GM19397 (cell line): ENCODE results near the gene TARBP1.
A peak's percentile ranks its signal among the peaks of the same experiment; 100 is the strongest.

Source experiments
- ATAC-seq: cut with Tn5 transposase; IDR thresholded peaks from one replicate; pipeline ENCODE4 v1.9.1; 2021; ENCODE audit warnings: mild to moderate bottlenecking, moderate library complexity; ENCODE audit not compliant: unreplicated experiment

TARBP1 gene

GRCh38 chr1:234484991-234485739 lies 6.2 kb upstream of the TARBP1 start:
- ATAC-seq = no peak

GRCh38 chr1:234484218-234484617 lies 5.2 kb upstream of the TARBP1 start:
- no peak for ATAC-seq

GRCh38 chr1:234481771-234482170 lies 2.8 kb upstream of the TARBP1 start:
- ATAC-seq = no peak

- ATAC-seq = no peak
These were observed 887 bp upstream of the TARBP1 start for GRCh38 chr1:234479866-234480265.

- no peak for ATAC-seq
These were observed 256 bp upstream of the TARBP1 start for GRCh38 chr1:234479310-234479559.

- ATAC-seq = peak; percentile 59
These were observed 863 bp downstream of the TARBP1 start for GRCh38 chr1:234478152-234478480.

- no peak for ATAC-seq
These were observed 1.4 kb downstream of the TARBP1 start for GRCh38 chr1:234477386-234478151.

- no peak for ATAC-seq
These were observed 2.8 kb downstream of the TARBP1 start for GRCh38 chr1:234476172-234476571.

GRCh38 chr1:234475167-234475793 lies 3.7 kb downstream of the TARBP1 start:
- no peak for ATAC-seq

GRCh38 chr1:234474375-234474774 lies 4.6 kb downstream of the TARBP1 start:
- ATAC-seq = no peak

- ATAC-seq = no peak
These were observed 5.9 kb downstream of the TARBP1 start for GRCh38 chr1:234473118-234473517.

GRCh38 chr1:234469376-234469775 lies 9.6 kb downstream of the TARBP1 start:
- no peak for ATAC-seq

GRCh38 chr1:234468580-234468979 lies 10.4 kb downstream of the TARBP1 start:
- no peak for ATAC-seq

GRCh38 chr1:234467821-234468220 lies 11.2 kb downstream of the TARBP1 start:
- no peak for ATAC-seq

- no peak for ATAC-seq
These were observed 12.0 kb downstream of the TARBP1 start for GRCh38 chr1:234466945-234467344.

- no peak for ATAC-seq
These were observed 15.2 kb downstream of the TARBP1 start for GRCh38 chr1:234463749-234464148.

GRCh38 chr1:234460652-234461051 lies 18.3 kb downstream of the TARBP1 start:
- ATAC-seq = no peak

GRCh38 chr1:234458352-234459017 lies 20.5 kb downstream of the TARBP1 start:
- no peak for ATAC-seq

GRCh38 chr1:234454926-234455325 lies 24.1 kb downstream of the TARBP1 start:
- ATAC-seq = no peak

- no peak for ATAC-seq
These were observed 26.5 kb downstream of the TARBP1 start for GRCh38 chr1:234452406-234452965.

GRCh38 chr1:234440348-234440747 lies 38.6 kb downstream of the TARBP1 start:
- ATAC-seq = no peak
